Motor neuron (in vitro differentiated cells): ENCODE measurements around the gene GSK3A. TPM values are rescaled to one million over a fixed set of nuclear protein-coding genes. Genes with fewer than 3 reads are reported as not detected.

Source experiments
- ATAC-seq, 8 experiments: fragments of 200-7000 bp; cut with Tn5 transposase; replicated peaks in 6 of 8; 2 replicates each; pipeline ENCODE4 v1.8.0; 2021; ENCODE audit warnings: mild to moderate bottlenecking in 8 of 8, moderate library complexity in 8 of 8
- H3K27ac ChIP-seq, 2 donors: fragments of 250-450 bp; sonication (Bioruptor Pico); 2 replicates each; pipeline ENCODE4 v1.9.0; 2021; ENCODE audit warnings: antibody characterized with exemption in 2 of 2, mild to moderate bottlenecking in 2 of 2, moderate library complexity in 1 of 2
- H3K4me1 ChIP-seq, 2 donors: fragments of 250-450 bp; sonication (Bioruptor Pico); replicated peaks in 1 of 2; 2 replicates each; pipeline ENCODE4 v1.6.1; 2021; ENCODE audit warnings: antibody characterized with exemption in 2 of 2, mild to moderate bottlenecking in 2 of 2, moderate library complexity in 1 of 2
- H3K4me3 ChIP-seq, 5 donors: fragments of 250-450 bp; sonication (Bioruptor Pico); 2 replicates each; pipeline ENCODE4 v1.9.0; 2021; ENCODE audit warnings: antibody characterized with exemption in 5 of 5, mild to moderate bottlenecking in 5 of 5, moderate library complexity in 4 of 5
- WGBS, 10 experiments: fragments of 450-650 bp; shearing (Covaris generic); methylation state at CpG; one replicate each; pipeline ENCODE4 v1.0.0; 2022; 5-methylcytosine and 5-hydroxymethylcytosine counted together
- in situ Hi-C, 9 experiments: fragments of 400-800 bp; cut with MboI; loops; one replicate each; pipeline ENCODE4 v1.15.0; 2021; ENCODE audit warnings: low sequenced_read_pairs in 9 of 9, low pct_unique_long_range_greater_than_20kb in 2 of 9; ENCODE audit not compliant: unreplicated experiment in 9 of 9
- total RNA-seq, 8 experiments: library from RNA; unstranded; fragments of 300-600 nt; gene quantifications; 2 replicates each; pipeline versions ENCODE4 v1.2.3 to v1.2.4, GENCODE V29; 2022

Gene GSK3A
- total RNA-seq, 8 experiments from 2014 or later, result 17.7 to 30.0 (median 26.5) TPM

GRCh38 chr19:42188665-42189064 lies 53.7 kb downstream of the GSK3A start:
- in situ Hi-C loops, result loop anchor here in 2 of 9 experiments (10.0 kb wide), 2 partner anchors 54 to 64 kb away; partner anchors contain the start of gene POU2F2 (in 1 of the 2)

DNA sequence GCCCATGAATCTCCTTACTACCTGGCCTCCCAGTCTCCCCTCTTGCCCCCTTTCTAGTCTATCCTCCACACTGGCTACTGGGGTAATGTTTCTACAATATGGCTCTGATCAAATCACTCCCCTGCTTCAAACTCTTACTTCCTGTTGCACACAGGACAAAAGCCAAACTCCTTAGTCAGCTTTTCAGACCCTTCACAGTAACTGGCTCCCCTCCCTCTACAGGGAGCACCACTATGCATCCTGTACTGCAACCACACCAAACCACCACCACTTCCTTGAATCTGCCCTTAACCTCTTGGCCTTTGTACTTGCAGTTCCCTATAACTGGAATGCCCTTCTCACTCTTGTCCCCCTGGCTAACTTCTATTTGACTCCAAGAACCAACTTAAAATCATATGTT lies 57.1 kb downstream of the GSK3A start:
- no peak overlapping the region for H3K27ac ChIP-seq
- ATAC-seq, result no peak
- no peak overlapping the region for H3K4me3 ChIP-seq
- in situ Hi-C loops, result loop anchor here in 2 of 9 experiments (10.0 kb wide), 2 partner anchors 50 to 60 kb away; partner anchors contain the start of gene POU2F2 (in 1 of the 2)
- H3K4me1 ChIP-seq, result peaks cover 0 to 7% of the 10 kb centered on the region in 2 donors

More at GRCh38 chr19:42188665-42189064, 53.7 kb downstream of the GSK3A start:
- Histone ChIP-seq H3K4me1 (peaks cover 0 to 3% of the 10 kb centered on the region in 2 donors), H3K27ac (no peak overlapping the region), H3K4me3 (no peak overlapping the region)
- 40% methylated on average over 1 of the region's 1 CpG; no CpG with 5 or more reads in 9 of the 10 experiments for WGBS, 10 experiments
- ATAC-seq, result no peak

- Histone ChIP-seq H3K4me3 (no peak overlapping the region), H3K4me1 (peaks cover 5 to 15% of the 10 kb centered on the region in 2 donors), H3K27ac (no peak overlapping the region)
- ATAC-seq, result peak; percentile 76 to 96 (median 82)
- WGBS, 10 experiments, result 0% methylated on average over 1 of the region's 1 CpG; no CpG with 5 or more reads in 9 of the 10 experiments
- in situ Hi-C loops, result loop anchor here in 2 of 9 experiments (10.0 kb wide), 2 partner anchors 50 to 60 kb away; partner anchors contain the start of gene POU2F2 (in 1 of the 2)
Observed at GRCh38 chr19:42184401-42184861, 58.0 kb downstream of the GSK3A start.

Other genes with a start within 250 kb of the GSK3A start
- 100 to 1,000 TPM in 4 of 8 experiments, 10 to 100 TPM in 1, 1 to 10 TPM in 3; 2.4 to 243 (median 117) TPM for gene ATP1A3, start 248.4 kb downstream of the GSK3A start, total RNA-seq
- 10 to 100 TPM in 3 of 8 experiments, 1 to 10 TPM in 3, under 1 TPM in 2; 0.41 to 19.5 (median 6.1) TPM for gene GRIK5, start 172.4 kb downstream of the GSK3A start, total RNA-seq
- 10 to 100 TPM in 6 of 8 experiments, 1 to 10 TPM in 2; 7.4 to 17.4 (median 11.6) TPM for gene ZNF574, start 166.4 kb downstream of the GSK3A start, total RNA-seq
- 10 to 100 TPM in 4 of 8 experiments, 1 to 10 TPM in 2, under 1 TPM in 2; 0.54 to 30.6 (median 7.7) TPM for gene POU2F2, start 110.2 kb downstream of the GSK3A start, total RNA-seq
- 10 to 100 TPM; 17.9 to 35.9 (median 24.7) TPM for gene DEDD2, start 24.9 kb downstream of the GSK3A start, total RNA-seq
- 10 to 100 TPM in 2 of 8 experiments, 1 to 10 TPM in 6; 5.1 to 14.1 (median 8.0) TPM for gene ZNF526, start 22.3 kb downstream of the GSK3A start, total RNA-seq
- 10 to 100 TPM in 7 of 8 experiments, 1 to 10 TPM in 1; 8.4 to 55.4 (median 17.4) TPM for gene ERF, start 12.5 kb upstream of the GSK3A start, total RNA-seq
- 10 to 100 TPM; 15.8 to 59.1 (median 27.9) TPM for gene CIC, start 26.6 kb upstream of the GSK3A start, total RNA-seq
- gene PRR19, start 59.5 kb upstream of the GSK3A start, total RNA-seq, result 1 to 10 TPM in 6 of 8 experiments, under 1 TPM in 2; 0.92 to 2.6 (median 1.1) TPM
- 100 to 1,000 TPM in 4 of 8 experiments, 10 to 100 TPM in 4; 19.2 to 230 (median 114) TPM for gene PAFAH1B3, start 60.0 kb upstream of the GSK3A start, total RNA-seq
- gene TMEM145, start 70.7 kb upstream of the GSK3A start, total RNA-seq, result 10 to 100 TPM in 2 of 8 experiments, 1 to 10 TPM in 4, under 1 TPM in 1, not detected in 1; 0.42 to 18.5 (median 5.9) TPM
- gene MEGF8, start 83.0 kb upstream of the GSK3A start, total RNA-seq, result 10 to 100 TPM in 7 of 8 experiments, 1 to 10 TPM in 1; 9.8 to 72.2 (median 28.7) TPM
- gene CNFN, start 147.7 kb upstream of the GSK3A start, total RNA-seq, result 1 to 10 TPM in 3 of 8 experiments, under 1 TPM in 3, not detected in 2; 0.76 to 4.6 (median 1.1) TPM
- gene LIPE, start 184.8 kb upstream of the GSK3A start, total RNA-seq, result 10 to 100 TPM in 3 of 8 experiments, 1 to 10 TPM in 5; 4.2 to 13.5 (median 7.2) TPM
- under 1 TPM in 5 of 8 experiments, not detected in 3; 0.11 to 0.57 (median 0.36) TPM for gene CXCL17, start 200.3 kb upstream of the GSK3A start, total RNA-seq